HTERT RPE-1 (cell line): ENCODE measurements around the gene LUC7L.
"Not testable (repeated sequence)": the region's sequence is repeated elsewhere in the genome, so short reads cannot be mapped to it uniquely, and the experiment has no call there.

Experiments
- in situ Hi-C: fragments of 300-500 bp; cut with MboI; formaldehyde crosslinking; loops from 4 replicates; pipeline ENCODE4 v1.14.3; 2020; ENCODE audit warnings: low sequenced_read_pairs

LUC7L gene

GRCh38 chr16:263944-264343 lies 34.7 kb upstream of the LUC7L start:
- in situ Hi-C loops = no loop called here

DNA sequence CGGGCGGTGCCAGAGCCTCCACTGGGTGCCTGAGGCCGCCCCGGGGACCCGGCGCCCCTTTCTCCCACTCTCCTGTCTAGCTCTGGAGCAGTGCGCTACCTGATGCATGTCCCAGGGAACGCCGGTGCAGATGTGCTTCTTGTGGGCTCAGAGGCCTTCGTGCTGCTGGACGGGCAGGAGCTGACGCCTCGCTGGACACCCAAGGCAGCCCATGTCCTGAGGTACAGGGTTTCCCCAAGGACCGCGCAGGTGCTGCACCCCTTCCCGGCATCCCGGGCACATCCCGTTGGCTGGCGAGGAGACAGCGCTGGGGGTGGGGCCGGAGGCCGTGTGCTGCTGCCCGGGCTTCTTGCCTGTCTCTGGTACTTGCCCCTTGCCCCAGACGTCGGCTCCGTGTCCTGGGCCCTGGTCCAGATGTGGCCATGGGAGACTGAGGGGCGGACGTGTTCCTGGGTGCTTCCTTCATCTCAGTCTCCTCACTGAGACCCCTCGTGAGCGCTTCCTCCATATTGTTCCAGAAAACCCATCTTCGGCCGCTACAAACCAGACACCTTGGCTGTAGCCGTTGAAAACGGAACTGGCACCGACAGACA lies 34.0 kb upstream of the LUC7L start:
- in situ Hi-C loops = no loop called here

- in situ Hi-C loops = no loop called here
Observed at GRCh38 chr16:262121-262745, 33.0 kb upstream of the LUC7L start.

- in situ Hi-C loops = no loop called here
Observed at GRCh38 chr16:261031-261691, 31.9 kb upstream of the LUC7L start.

- in situ Hi-C loops = no loop called here
Observed at GRCh38 chr16:260326-260725, 31.1 kb upstream of the LUC7L start.

DNA sequence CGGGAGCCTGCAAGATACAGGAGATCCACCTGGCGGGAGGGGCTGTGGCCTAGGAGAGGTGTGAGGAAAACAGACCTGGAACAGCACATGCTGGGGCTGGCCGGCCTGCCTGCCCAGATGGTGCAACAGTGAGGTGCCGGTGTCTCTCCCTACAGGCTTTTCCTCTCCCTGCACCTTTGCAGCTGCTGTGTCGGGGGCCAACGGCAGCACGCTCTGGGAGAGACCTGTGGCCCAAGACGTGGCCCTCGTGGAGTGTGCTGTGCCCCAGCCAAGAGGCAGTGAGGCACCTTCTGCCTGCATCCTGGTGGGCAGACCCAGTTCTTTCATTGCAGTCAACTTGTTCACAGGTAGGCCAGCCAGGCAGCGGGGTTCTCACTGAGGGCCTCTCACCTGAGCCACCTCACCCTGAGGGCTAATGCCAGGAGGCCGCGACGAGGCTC lies 30.6 kb upstream of the LUC7L start:
- in situ Hi-C loops = no loop called here

GRCh38 chr16:259226-259625 lies 30.0 kb upstream of the LUC7L start:
- in situ Hi-C loops = no loop called here

DNA sequence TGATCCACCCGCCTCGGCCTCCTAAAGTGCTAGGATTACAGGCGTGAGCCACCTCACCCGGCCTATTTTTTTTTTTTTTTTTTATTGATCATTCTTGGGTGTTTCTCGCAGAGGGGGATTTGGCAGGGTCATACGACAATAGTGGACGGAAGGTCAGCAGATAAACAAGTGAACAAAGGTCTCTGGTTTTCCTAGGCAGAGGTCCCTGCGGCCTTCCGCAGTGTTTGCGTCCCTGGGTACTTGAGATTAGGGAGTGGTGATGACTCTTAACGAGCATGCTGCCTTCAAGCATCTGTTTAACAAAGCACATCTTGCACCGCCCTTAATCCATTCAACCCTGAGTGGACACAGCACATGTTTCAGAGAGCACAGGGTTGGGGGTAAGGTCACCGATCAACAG lies 28.8 kb upstream of the LUC7L start:
- in situ Hi-C loops = not testable (repeated sequence)

DNA sequence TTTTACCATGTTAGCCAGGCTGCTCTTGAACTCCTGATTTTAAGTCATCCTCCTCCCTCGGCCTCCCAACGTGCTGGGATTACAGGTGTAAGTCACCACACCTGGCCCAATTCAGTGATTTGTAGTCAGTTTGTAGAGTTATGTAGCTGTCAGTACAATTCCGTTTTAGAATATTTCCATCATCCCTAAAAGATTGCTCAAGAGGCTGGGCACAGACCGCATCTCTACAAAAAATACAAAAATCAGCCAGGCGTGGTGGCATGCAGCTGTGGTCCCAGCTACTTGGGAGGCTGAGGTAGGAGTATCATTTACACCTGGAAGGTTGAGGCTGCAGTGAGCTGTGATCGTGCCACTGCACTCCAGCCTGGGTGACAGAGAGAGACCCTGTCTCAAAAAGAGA lies 25.9 kb upstream of the LUC7L start:
- in situ Hi-C loops = no loop called here

DNA sequence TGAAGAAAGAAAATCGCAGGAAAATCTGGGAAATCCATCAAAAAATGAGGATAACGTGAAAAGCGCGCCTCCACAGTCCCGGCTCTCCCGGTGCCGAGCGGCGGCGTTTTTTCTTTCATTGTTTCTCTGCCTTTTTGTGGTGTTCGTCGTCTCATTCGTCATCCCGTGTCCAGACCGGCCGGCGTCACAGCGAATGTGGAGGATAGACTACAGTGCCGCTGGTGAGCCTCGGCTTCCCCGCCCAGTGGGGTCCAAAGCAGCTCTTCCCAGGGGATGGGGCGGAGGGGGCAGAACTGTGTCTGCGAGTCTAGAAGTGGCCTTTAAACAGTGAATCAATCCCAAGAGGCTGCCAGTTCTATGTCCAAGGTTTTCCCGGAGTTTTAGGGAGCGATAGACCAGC lies 25.2 kb upstream of the LUC7L start:
- in situ Hi-C loops = no loop called here

DNA sequence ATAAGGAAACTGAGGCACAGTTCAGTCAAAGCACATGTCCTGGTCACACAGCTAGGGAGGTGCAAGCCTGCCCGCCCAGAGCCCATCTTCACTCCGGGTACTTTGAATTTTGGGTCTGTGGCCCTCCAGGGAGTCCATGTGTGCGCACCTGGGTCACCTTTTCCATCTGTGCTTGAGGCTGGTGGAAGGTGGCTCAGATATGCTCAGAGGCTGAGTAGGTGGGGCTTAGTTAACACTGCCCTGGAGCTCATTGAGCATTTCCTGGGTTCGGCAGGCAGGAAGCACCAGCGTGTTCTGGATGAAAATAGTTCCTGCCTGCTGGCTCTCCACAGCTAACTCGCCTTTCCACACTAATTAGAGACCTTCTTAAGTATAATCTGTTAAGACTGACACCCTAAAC lies 24.6 kb upstream of the LUC7L start:
- in situ Hi-C loops = no loop called here

GRCh38 chr16:252366-253337 lies 23.4 kb upstream of the LUC7L start:
- in situ Hi-C loops = no loop called here

DNA sequence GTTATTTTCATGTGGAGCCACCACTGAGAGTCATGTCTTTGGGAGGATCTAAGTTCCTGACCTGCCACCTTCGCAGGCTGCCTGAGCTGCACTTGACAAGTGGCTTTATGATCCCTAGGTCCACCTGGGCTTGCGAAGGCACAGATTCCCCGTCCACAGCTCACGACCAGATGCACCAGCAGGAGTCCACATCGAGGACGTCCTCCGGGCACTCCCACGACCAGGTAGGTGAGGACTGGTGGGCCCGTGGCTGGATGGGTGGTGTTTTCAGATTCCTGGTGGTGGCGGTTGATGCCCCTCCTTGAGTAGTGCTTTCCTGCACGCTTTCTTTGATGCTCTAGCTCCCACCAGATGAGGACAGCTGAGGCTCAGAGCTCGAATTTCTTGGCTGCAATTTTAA lies 20.2 kb upstream of the LUC7L start:
- in situ Hi-C loops = no loop called here

- in situ Hi-C loops = no loop called here
Observed at GRCh38 chr16:247027-247426, 17.8 kb upstream of the LUC7L start.

DNA sequence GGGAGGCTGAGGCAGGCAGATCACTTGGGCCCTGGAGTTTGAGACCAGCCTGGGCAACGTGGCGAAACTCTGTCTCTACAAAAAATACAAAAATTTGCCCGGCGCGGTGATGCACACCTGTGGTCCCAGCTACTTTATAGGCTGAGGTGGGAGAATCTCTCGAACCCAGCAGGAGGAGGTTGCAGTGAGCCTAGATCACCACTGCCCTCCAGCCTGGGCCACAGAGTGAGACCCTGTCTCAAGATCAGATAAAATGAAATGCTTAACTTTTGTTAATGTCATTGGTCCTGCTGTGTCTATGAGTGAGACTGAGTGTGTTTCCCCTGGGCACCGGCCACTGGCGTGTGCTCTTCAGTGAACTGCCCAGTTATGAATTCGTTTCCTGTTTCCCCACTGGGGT lies 15.9 kb upstream of the LUC7L start:
- in situ Hi-C loops = no loop called here

- in situ Hi-C loops = no loop called here
Observed at GRCh38 chr16:243348-243747, 14.1 kb upstream of the LUC7L start.

DNA sequence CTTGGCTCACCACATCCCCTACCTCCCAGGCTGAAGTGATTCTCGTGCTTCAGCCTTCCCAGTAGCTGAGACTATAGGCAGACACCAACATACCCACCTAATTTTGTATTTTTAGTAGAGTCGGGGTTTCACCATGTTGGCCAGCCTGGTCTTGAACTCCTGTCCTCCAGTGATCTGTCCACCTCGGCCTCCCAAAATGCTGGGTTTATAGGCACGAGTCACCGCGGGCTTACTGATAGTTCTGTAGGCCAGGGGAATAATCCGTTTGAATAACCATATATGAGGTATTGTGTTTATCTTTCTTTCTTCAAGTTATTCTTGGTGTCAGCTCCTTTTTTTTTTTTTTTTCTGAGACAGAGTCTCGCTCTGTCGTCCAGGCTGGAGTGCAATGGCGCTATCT lies 13.0 kb upstream of the LUC7L start:
- in situ Hi-C loops = no loop called here

DNA sequence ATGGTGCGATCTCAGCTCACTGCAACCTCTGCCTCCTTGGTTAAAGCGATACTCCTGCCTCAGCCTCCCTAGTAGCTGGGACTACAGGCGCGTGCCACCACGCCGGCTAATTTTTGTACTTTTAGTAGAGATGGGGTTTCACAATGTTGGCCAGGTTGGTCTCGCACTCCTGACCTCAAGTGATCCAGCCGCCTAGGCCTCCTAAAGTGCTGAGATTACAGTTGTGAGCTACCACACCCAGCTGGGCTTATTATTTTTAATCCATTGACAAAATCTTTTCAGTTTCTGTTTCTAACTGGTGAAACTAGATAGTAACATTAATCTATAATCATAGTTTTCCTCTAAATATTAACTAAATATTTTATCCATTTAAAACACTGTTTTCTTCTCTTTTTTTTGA lies 11.3 kb upstream of the LUC7L start:
- in situ Hi-C loops = no loop called here

DNA sequence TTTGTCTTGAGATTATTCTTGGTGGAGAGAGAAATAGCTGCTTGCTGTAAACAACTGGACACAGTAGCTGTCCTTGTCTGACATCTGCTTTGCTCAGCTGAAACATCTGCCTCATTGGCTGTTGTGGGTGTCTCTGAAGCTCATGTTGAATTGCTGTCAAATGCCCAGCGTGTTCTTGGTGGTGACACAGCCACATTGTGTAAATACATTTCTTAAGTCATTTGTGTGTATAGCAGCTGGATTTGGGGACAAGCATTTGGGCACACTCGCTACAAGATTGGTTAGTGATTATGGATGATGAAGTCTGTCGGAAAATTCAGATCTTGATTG lies 10.7 kb upstream of the LUC7L start:
- in situ Hi-C loops = no loop called here

- in situ Hi-C loops = no loop called here
Observed at GRCh38 chr16:234468-235305, 5.4 kb upstream of the LUC7L start, which contains the start of gene FAM234A. TSS of gene FAM234A (plus strand) at chr16:234821. CDS start at chr16:254414, 19,593 bp downstream.

- in situ Hi-C loops = no loop called here
Observed at GRCh38 chr16:230949-231348, 1.7 kb upstream of the LUC7L start.
